GM19099 (cell line): Measurements from ENCODE around the gene RCAN2.

Source experiments
- POLR2A ChIP-seq: IDR thresholded peaks from 3 replicates; pipeline ENCODE4 v1.6.1; 2011; ENCODE audit warnings: low read depth; ENCODE audit not compliant: insufficient read length; ENCODE audit errors: extremely low read depth

The RCAN2 gene

GRCh38 chr6:46468403-46469010 lies 22.7 kb downstream of the RCAN2 start:
- no peak for TF ChIP-seq POLR2A

GRCh38 chr6:46466570-46466969 lies 24.7 kb downstream of the RCAN2 start:
- no peak for TF ChIP-seq POLR2A

DNA sequence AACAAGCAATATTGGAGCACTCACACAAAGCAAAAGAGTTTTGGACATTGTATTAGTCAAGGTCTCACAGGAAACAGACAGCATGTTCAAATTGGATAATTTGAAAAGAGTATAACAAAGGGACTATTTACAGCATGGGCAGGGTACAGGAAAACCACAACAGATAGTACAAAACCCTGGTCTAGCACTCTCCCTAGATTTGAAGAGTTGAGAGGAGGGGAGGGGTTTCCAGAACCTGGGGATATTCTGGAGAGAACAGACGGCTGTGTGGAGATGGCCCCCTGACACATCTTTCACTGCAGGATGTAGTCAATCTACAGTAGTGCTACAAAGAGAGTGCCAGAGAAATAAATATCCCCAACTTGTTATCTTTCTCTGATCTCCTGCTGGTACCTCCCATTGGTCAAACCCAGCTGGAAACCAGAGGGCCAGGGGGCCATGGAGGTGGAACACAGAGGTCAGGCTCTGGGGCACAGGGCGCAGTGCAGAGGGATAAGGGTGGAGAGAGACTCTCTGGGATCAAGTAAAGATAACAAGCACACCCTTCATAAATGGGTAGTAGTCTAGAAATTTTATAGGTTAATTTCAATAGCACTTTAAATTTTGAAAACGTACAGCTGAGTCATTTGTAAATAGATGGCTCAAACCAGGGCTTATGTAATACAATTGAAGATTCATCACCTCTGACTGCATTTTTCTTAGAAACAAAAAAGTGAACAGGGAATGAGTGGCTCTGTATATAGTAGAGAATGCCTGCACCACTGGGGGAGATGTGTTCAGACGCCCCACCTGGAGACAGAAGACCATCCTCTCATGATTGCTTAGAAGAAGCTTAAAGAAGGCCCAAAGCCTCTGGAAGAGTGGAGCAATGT lies 25.7 kb downstream of the RCAN2 start:
- TF ChIP-seq POLR2A, result no peak

- no peak for TF ChIP-seq POLR2A
Observed at GRCh38 chr6:46456297-46456696, 35.0 kb downstream of the RCAN2 start.

- no peak for TF ChIP-seq POLR2A
Observed at GRCh38 chr6:46454691-46455090, 36.6 kb downstream of the RCAN2 start.

DNA sequence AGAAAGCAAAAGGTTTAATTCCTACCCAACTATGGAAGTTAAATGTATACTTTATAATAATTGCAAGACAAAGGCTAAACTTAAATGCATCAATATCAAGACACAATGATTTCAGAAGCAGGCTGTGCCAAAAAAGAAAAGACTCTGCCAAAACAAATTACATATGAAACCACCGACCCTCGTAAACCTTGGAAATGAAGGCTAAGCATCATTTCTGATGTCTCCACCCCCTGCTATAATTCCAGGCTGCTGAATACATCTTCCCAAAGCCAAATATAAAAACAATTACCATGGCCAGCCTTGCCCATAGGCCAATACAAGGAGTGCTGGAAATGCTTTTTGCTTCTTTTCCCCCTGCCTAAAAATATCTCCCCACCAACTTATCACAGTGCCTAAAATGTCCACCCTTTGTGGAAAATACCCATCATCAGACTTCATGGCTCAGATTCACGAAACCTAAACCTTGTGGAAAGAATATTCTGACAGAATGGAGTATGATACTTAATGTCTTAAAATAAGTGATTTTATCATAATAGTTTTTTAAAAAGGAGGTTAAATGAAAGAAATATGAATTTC lies 37.4 kb downstream of the RCAN2 start:
- TF ChIP-seq POLR2A, result no peak

GRCh38 chr6:46453216-46453615 lies 38.0 kb downstream of the RCAN2 start:
- TF ChIP-seq POLR2A, result no peak

DNA sequence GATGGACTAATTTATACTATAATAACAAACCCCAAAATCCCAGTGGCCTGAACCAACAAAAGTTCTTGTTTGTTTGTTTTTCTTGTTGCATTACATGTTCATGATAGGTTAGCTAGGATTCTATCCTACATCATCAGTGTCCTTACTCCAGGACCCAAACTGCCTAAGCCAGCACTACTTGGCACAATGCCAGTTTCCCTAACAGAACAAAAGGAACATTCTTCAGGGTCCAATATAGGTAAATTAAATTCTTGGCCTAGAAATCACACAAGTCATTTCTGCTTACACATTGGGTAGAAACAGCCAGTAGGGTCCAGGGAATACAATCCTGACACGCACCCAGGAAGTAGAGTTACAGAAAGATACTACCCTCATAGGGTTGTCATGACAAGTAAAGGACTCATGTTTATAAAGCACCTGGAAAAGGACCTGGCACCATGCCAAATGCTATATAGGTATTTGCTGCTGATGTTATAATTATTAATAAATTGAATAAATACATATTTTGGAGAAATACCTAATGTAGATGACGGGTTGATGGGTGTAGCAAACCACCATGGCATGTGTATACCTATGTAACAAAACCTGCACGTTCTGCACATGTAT lies 38.8 kb downstream of the RCAN2 start:
- TF ChIP-seq POLR2A, result no peak

GRCh38 chr6:46451343-46451742 lies 39.9 kb downstream of the RCAN2 start:
- no peak for TF ChIP-seq POLR2A

GRCh38 chr6:46444772-46445454 lies 46.3 kb downstream of the RCAN2 start:
- TF ChIP-seq POLR2A, result no peak

- TF ChIP-seq POLR2A, result no peak
Observed at GRCh38 chr6:46443623-46444022, 47.6 kb downstream of the RCAN2 start.

- no peak for TF ChIP-seq POLR2A
Observed at GRCh38 chr6:46440641-46441040, 50.6 kb downstream of the RCAN2 start.

DNA sequence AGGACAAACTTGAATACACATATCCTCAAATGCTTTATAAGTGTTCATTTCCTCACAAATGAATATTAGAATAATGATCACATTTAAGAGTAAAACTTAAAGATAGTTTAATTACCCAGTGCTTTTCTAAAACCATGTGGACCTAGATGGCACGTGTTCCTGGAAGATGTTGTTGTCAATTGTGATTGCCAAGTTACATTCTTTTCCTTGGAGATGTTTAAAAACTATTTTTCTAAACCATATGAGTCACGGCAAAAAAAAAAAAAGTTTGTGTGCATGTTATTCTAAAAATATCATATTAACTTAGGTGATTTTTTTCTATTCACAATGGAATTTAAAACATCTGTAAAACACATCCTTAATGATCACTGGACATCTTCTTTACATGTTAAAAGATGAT lies 51.1 kb downstream of the RCAN2 start:
- no peak for TF ChIP-seq POLR2A

- no peak for TF ChIP-seq POLR2A
Observed at GRCh38 chr6:46438245-46438644, 53.0 kb downstream of the RCAN2 start.

GRCh38 chr6:46437671-46438221 lies 53.5 kb downstream of the RCAN2 start:
- TF ChIP-seq POLR2A, result no peak
